GM23248 (cell line): Measurements from ENCODE around the gene TMEM273.

Experiments used
- EZH2 ChIP-seq: fragments of 200-600 bp; sonication (generic); IDR thresholded peaks from 2 replicates; pipeline ENCODE4 v1.6.1; 2018; ENCODE audit warnings: antibody characterized with exemption, mild to moderate bottlenecking; ENCODE audit not compliant: insufficient read depth, poor library complexity, severe bottlenecking
- EZH2phosphoT487 ChIP-seq: fragments of 200-600 bp; sonication (generic); IDR thresholded peaks from 2 replicates; pipeline ENCODE4 v1.6.1; 2018; ENCODE audit warnings: antibody characterized with exemption, moderate library complexity, mild to moderate bottlenecking, low read depth; ENCODE audit not compliant: insufficient read depth

GRCh38 chr10:49123981-49124950, 63.9 kb downstream of the TMEM273 start:
- no peak for TF ChIP-seq EZH2
- TF ChIP-seq EZH2phosphoT487, result no peak
